HG03139 (cell line): ENCODE results near the gene MINPP1.
"Not testable (repeated sequence)": the region's sequence is repeated elsewhere in the genome, so short reads cannot be mapped to it uniquely, and the experiment has no call there.

ENCODE experiments used
- ATAC-seq: cut with Tn5 transposase; IDR thresholded peaks from one replicate; pipeline ENCODE4 v1.9.1; 2021; ENCODE audit not compliant: unreplicated experiment

Gene MINPP1

GRCh38 chr10:87562750-87563149, 58.1 kb downstream of the MINPP1 start:
- ATAC-seq, result no peak

GRCh38 chr10:87565010-87565409, 60.3 kb downstream of the MINPP1 start:
- ATAC-seq, result no peak

GRCh38 chr10:87575851-87576250, 71.2 kb downstream of the MINPP1 start:
- no peak for ATAC-seq

GRCh38 chr10:87578160-87578841, 73.6 kb downstream of the MINPP1 start:
- ATAC-seq, result no peak

GRCh38 chr10:87578842-87579401, 74.2 kb downstream of the MINPP1 start:
- ATAC-seq, result no peak

GRCh38 chr10:87579563-87579962, 74.9 kb downstream of the MINPP1 start:
- no peak for ATAC-seq

GRCh38 chr10:87580016-87580415, 75.3 kb downstream of the MINPP1 start:
- ATAC-seq, result no peak

- no peak for ATAC-seq
Measured at GRCh38 chr10:87585565-87586514, 81.1 kb downstream of the MINPP1 start.

- no peak for ATAC-seq
Measured at GRCh38 chr10:87589645-87590051, 85.0 kb downstream of the MINPP1 start.

GRCh38 chr10:87590705-87591588, 86.3 kb downstream of the MINPP1 start:
- no peak for ATAC-seq

GRCh38 chr10:87591589-87591886, 86.8 kb downstream of the MINPP1 start:
- no peak for ATAC-seq

GRCh38 chr10:87592920-87593319, 88.2 kb downstream of the MINPP1 start:
- not testable (repeated sequence) for ATAC-seq

- ATAC-seq, result no peak
Measured at GRCh38 chr10:87593702-87594101, 89.0 kb downstream of the MINPP1 start.

- ATAC-seq, result no peak
Measured at GRCh38 chr10:87594181-87594580, 89.5 kb downstream of the MINPP1 start.

GRCh38 chr10:87594864-87595263, 90.2 kb downstream of the MINPP1 start:
- no peak for ATAC-seq

- no peak for ATAC-seq
Measured at GRCh38 chr10:87596351-87596750, 91.7 kb downstream of the MINPP1 start.

GRCh38 chr10:87598700-87599099, 94.0 kb downstream of the MINPP1 start:
- no peak for ATAC-seq

GRCh38 chr10:87600581-87600980, 95.9 kb downstream of the MINPP1 start:
- ATAC-seq, result no peak
